HUES64 (cell line): ENCODE data around the gene POLA2.

Experiments used
- H3K27ac ChIP-seq: 2 replicates; pipeline ENCODE4 v1.7.0; 2013; ENCODE audit warnings: low read depth, low read length, inconsistent platforms
- H3K27me3 ChIP-seq: 2 replicates; pipeline ENCODE4 v1.6.1; 2013; ENCODE audit warnings: mild to moderate bottlenecking, low read length; ENCODE audit not compliant: insufficient read depth
- H3K36me3 ChIP-seq: 2 replicates; pipeline ENCODE4 v1.6.1; 2013; ENCODE audit warnings: mild to moderate bottlenecking, low read length; ENCODE audit not compliant: insufficient read depth
- H3K4me1 ChIP-seq: 2 replicates; pipeline ENCODE4 v1.6.1; 2013; ENCODE audit warnings: mild to moderate bottlenecking, low read length, moderate library complexity; ENCODE audit not compliant: insufficient read depth
- H3K4me3 ChIP-seq: 2 replicates; pipeline ENCODE4 v1.5.1; 2013; ENCODE audit warnings: mild to moderate bottlenecking, low read length, moderate library complexity
- H3K9ac ChIP-seq: 2 replicates; pipeline ENCODE4 v1.6.1; 2013; ENCODE audit warnings: mild to moderate bottlenecking, low read depth, low read length
- H3K9me3 ChIP-seq: 2 replicates; pipeline ENCODE4 v1.6.1; 2013; ENCODE audit warnings: low read depth, low read length; ENCODE audit not compliant: insufficient read depth
- WGBS: fragments of 150-250, 120-280 bp; methylation state at CpG from one replicate; pipeline ENCODE4 v1.1.7; 2013; ENCODE audit warnings: missing lambda C conversion rate; 5-methylcytosine and 5-hydroxymethylcytosine counted together

Gene POLA2

GRCh38 chr11:65287601-65288000 lies 25.8 kb downstream of the POLA2 start:
- H3K9me3 ChIP-seq, result no peaks in the 10 kb centered on the region
- no peak overlapping the region for H3K4me3 ChIP-seq
- 97% methylated on average over 2 of the region's 2 CpGs for WGBS
- H3K27ac ChIP-seq, result no peak overlapping the region
- peaks cover 97% of the 10 kb centered on the region for H3K36me3 ChIP-seq
- no peak overlapping the region for H3K9ac ChIP-seq
- H3K4me1 ChIP-seq, result 0 out of 2 replicates have a peak, but pooled peaks cover 3% of the 10 kb centered on the region
- H3K27me3 ChIP-seq, result no peaks in the 10 kb centered on the region

GRCh38 chr11:65288706-65289536 lies 27.2 kb downstream of the POLA2 start:
- Histone ChIP-seq H3K4me3 (no peak overlapping the region), H3K36me3 (peaks cover 97% of the 10 kb centered on the region), H3K4me1 (0 out of 2 replicates have a peak, but pooled peaks cover 3% of the 10 kb centered on the region), H3K27ac (no peak overlapping the region), H3K9me3 (no peaks in the 10 kb centered on the region), H3K27me3 (no peaks in the 10 kb centered on the region), H3K9ac (no peak overlapping the region)
- WGBS, result 95% methylated on average over 6 of the region's 6 CpGs

GRCh38 chr11:65290448-65291165 lies 28.8 kb downstream of the POLA2 start:
- Histone ChIP-seq H3K4me3 (no peak overlapping the region), H3K36me3 (peaks cover 97% of the 10 kb centered on the region), H3K27me3 (no peaks in the 10 kb centered on the region), H3K9ac (no peak overlapping the region), H3K4me1 (0 out of 2 replicates have a peak, but pooled peaks cover 3% of the 10 kb centered on the region), H3K27ac (no peak overlapping the region), H3K9me3 (no peaks in the 10 kb centered on the region)
- 94% methylated on average over 8 of the region's 8 CpGs for WGBS

GRCh38 chr11:65291613-65292012 lies 29.9 kb downstream of the POLA2 start:
- H3K27me3 ChIP-seq, result no peaks in the 10 kb centered on the region
- H3K9ac ChIP-seq, result no peak overlapping the region
- 0 out of 2 replicates have a peak, but pooled peaks cover 3% of the 10 kb centered on the region for H3K4me1 ChIP-seq
- H3K36me3 ChIP-seq, result peaks cover 97% of the 10 kb centered on the region
- H3K4me3 ChIP-seq, result no peak overlapping the region
- WGBS, result 81% methylated on average over 5 of the region's 5 CpGs
- no peaks in the 10 kb centered on the region for H3K9me3 ChIP-seq
- H3K27ac ChIP-seq, result no peak overlapping the region

- no peaks in the 10 kb centered on the region for H3K27me3 ChIP-seq
- 97% methylated on average over 5 of the region's 5 CpGs for WGBS
- 0 out of 2 replicates have a peak, but pooled peaks cover 3% of the 10 kb centered on the region for H3K4me1 ChIP-seq
- no peak overlapping the region for H3K9ac ChIP-seq
- peaks cover 97% of the 10 kb centered on the region for H3K36me3 ChIP-seq
- no peak overlapping the region for H3K27ac ChIP-seq
- no peaks in the 10 kb centered on the region for H3K9me3 ChIP-seq
- no peak overlapping the region for H3K4me3 ChIP-seq
Measured at GRCh38 chr11:65292890-65293289, 31.1 kb downstream of the POLA2 start.

GRCh38 chr11:65293909-65294381 lies 32.2 kb downstream of the POLA2 start:
- no peaks in the 10 kb centered on the region for H3K9me3 ChIP-seq
- no peak overlapping the region for H3K27ac ChIP-seq
- 0 out of 2 replicates have a peak, but pooled peaks cover 3% of the 10 kb centered on the region for H3K4me1 ChIP-seq
- no peaks in the 10 kb centered on the region for H3K27me3 ChIP-seq
- no peak overlapping the region for H3K4me3 ChIP-seq
- peaks cover 97% of the 10 kb centered on the region for H3K36me3 ChIP-seq
- WGBS, result 93% methylated on average over 10 of the region's 10 CpGs
- no peak overlapping the region for H3K9ac ChIP-seq

GRCh38 chr11:65295001-65295400 lies 33.2 kb downstream of the POLA2 start:
- WGBS, result 96% methylated on average over 11 of the region's 11 CpGs
- Histone ChIP-seq H3K9ac (no peak overlapping the region), H3K4me3 (no peak overlapping the region), H3K27ac (no peak overlapping the region), H3K4me1 (0 out of 2 replicates have a peak, but pooled peaks cover 3% of the 10 kb centered on the region), H3K27me3 (no peaks in the 10 kb centered on the region), H3K9me3 (no peaks in the 10 kb centered on the region), H3K36me3 (peaks cover 91% of the 10 kb centered on the region)

GRCh38 chr11:65295571-65296341 lies 34.0 kb downstream of the POLA2 start:
- Histone ChIP-seq H3K4me3 (no peak overlapping the region), H3K4me1 (0 out of 2 replicates have a peak, but pooled peaks cover 3% of the 10 kb centered on the region), H3K36me3 (peaks cover 83% of the 10 kb centered on the region), H3K27ac (no peak overlapping the region), H3K27me3 (no peaks in the 10 kb centered on the region), H3K9me3 (no peaks in the 10 kb centered on the region), H3K9ac (no peak overlapping the region)
- 94% methylated on average over 11 of the region's 11 CpGs for WGBS

- Histone ChIP-seq H3K36me3 (peaks cover 71% of the 10 kb centered on the region), H3K4me3 (no peak overlapping the region), H3K9me3 (no peaks in the 10 kb centered on the region), H3K27me3 (no peaks in the 10 kb centered on the region), H3K4me1 (peaks cover 7% of the 10 kb centered on the region), H3K9ac (no peak overlapping the region), H3K27ac (no peak overlapping the region)
- WGBS, result 93% methylated on average over 12 of the region's 12 CpGs
Measured at GRCh38 chr11:65297026-65297672, 35.4 kb downstream of the POLA2 start.

- Histone ChIP-seq H3K9me3 (no peaks in the 10 kb centered on the region), H3K4me1 (peaks cover 11% of the 10 kb centered on the region), H3K36me3 (peaks cover 61% of the 10 kb centered on the region), H3K27ac (no peak overlapping the region), H3K9ac (no peak overlapping the region), H3K27me3 (no peaks in the 10 kb centered on the region), H3K4me3 (no peak overlapping the region)
- WGBS, result 95% methylated on average over 8 of the region's 8 CpGs
Measured at GRCh38 chr11:65298131-65298535, 36.4 kb downstream of the POLA2 start.
